Left hindlimb (tissue), 1 donor: ENCODE results near the gene FLRT1.

Experiments used
- DNase-seq: peaks from one replicate; pipeline ENCODE4 v3.0.0-alpha.2; 2018

FLRT1 gene, protein sequence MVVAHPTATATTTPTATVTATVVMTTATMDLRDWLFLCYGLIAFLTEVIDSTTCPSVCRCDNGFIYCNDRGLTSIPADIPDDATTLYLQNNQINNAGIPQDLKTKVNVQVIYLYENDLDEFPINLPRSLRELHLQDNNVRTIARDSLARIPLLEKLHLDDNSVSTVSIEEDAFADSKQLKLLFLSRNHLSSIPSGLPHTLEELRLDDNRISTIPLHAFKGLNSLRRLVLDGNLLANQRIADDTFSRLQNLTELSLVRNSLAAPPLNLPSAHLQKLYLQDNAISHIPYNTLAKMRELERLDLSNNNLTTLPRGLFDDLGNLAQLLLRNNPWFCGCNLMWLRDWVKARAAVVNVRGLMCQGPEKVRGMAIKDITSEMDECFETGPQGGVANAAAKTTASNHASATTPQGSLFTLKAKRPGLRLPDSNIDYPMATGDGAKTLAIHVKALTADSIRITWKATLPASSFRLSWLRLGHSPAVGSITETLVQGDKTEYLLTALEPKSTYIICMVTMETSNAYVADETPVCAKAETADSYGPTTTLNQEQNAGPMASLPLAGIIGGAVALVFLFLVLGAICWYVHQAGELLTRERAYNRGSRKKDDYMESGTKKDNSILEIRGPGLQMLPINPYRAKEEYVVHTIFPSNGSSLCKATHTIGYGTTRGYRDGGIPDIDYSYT

GRCh38 chr11:64035576-64035975 lies at the start of gene FLRT1:
Gene FLRT1 (plus strand): TSS chr11:64035931. CDS start chr11:64116268, 80,337 bp downstream.
- DNase-seq = no peak

- DNase-seq = peak; percentile 93
These were observed 49.4 kb upstream of the FLRT1 start, which contains the start of gene OTUB1 for GRCh38 chr11:63986156-63986931. Gene OTUB1 (plus strand): TSS chr11:63986438. CDS start chr11:63986457, 19 bp downstream.

- DNase-seq = no peak
These were observed 48.7 kb upstream of the FLRT1 start for GRCh38 chr11:63986932-63987513.

GRCh38 chr11:63991558-63991957 lies 44.2 kb upstream of the FLRT1 start:
- DNase-seq = no peak

DNA sequence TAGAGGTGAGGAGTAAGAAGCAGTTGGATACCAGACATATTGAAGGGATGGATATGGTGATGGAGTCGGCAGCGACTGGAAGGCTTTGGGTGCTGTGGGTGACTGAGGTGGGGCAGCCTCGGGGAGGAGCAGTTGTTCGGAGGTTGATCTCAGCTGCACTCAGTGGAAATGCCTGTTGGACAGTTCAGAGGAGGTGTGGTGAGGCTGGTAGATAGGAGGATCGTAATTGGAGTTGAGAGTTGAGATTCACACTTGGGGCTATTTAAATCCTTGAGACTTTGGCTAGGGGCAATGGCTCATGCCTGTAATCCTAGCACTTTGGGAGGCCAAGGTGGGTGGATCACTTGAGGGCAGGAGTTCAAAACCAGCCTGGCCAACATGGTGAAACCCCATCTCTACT lies 42.6 kb upstream of the FLRT1 start:
- no peak for DNase-seq

GRCh38 chr11:63993993-63994392 lies 41.7 kb upstream of the FLRT1 start:
- DNase-seq = no peak

GRCh38 chr11:63996512-63996911 lies 39.2 kb upstream of the FLRT1 start:
- DNase-seq = no peak

GRCh38 chr11:63997104-63997700 lies 38.5 kb upstream of the FLRT1 start:
- DNase-seq = no peak

GRCh38 chr11:63997801-63998337 lies 37.9 kb upstream of the FLRT1 start:
- no peak for DNase-seq

GRCh38 chr11:63998558-63999348 lies 37.0 kb upstream of the FLRT1 start:
- DNase-seq = no peak

DNA sequence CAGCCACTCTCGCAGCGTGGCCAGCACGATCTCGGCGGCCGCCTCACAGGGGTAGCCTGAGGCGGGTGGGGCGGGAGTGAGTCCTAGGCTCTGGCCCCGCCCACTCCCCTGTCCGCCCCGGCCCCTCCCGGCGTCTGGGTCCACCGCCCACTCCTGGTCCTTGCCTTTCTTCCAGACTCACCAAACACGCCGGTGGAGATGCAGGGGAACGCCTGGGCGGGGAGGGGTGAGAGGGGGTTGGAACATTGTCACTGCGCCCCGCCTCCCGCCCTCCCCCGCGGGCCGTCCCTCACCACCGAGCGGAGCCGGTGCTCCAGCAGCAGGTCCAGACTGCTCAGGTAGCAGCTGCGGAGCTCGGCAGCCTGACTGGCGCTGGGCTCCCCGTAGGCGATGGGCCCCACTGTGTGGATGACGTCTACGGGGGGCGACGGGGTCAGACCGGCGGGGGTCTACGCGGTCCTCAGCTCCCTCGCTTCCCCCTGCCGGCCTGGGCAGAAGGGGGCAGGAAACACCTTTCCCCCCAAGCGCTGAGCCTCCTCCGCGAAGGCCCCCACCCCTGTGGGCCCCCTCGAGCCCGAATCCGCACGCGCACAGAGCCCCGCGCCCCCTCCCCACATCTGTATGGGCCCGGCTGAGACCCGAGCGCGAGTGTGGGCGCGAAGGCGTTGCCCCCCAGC lies 36.2 kb upstream of the FLRT1 start:
- DNase-seq = peak; percentile 77

DNA sequence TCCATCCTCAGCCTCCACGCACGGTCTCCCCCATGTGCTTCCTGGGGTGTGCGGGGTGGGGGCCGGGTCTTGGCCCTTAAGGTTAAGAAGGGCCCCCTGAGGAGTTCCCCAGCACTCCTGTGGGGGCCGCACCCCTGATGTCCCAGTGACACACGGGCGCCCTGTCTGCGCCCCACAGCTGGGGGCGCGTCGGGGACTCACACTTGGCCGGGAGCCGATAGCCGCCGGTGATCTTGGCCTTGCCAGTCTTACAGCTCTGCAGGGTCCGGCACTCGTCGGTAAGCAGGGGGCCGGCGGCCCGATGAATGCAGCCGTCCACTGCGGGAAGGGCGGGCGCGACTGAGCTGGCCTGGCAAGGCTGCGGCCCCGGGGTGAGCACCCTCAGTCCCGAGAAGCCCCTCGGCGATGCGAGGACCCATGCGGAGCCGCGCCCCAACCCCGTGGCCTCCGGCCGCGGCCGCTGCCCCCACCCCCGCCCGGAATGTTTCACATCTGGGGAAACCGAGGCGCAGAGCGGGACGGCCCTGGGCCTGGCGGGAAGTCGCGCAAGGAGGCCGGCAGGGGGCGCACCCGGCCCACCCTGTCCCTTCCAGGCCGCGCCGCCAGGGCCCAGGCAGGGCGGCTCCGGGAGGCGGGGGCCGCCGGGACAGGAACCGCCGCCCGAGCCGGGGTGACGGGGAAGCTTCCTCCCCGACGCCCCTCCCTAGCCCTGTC lies 35.5 kb upstream of the FLRT1 start:
- peak; percentile 86 for DNase-seq

GRCh38 chr11:64000740-64001483 lies 34.8 kb upstream of the FLRT1 start:
- DNase-seq = no peak

GRCh38 chr11:64001484-64002420 lies 34.0 kb upstream of the FLRT1 start:
- peak; percentile 85 for DNase-seq

GRCh38 chr11:64003807-64004589 lies 31.7 kb upstream of the FLRT1 start:
- DNase-seq = no peak

- DNase-seq = no peak
These were observed 31.1 kb upstream of the FLRT1 start for GRCh38 chr11:64004590-64004984.

GRCh38 chr11:64005691-64006090 lies 30.0 kb upstream of the FLRT1 start:
- no peak for DNase-seq
